Loucy (cell line): Measurements from ENCODE around the gene HTRA3.

ENCODE experiments used
- H2AFZ ChIP-seq: fragments of 200-600 bp; sonication (generic); 2 replicates; pipeline ENCODE4 v1.6.0; 2016; ENCODE audit warnings: antibody characterized with exemption, mild to moderate bottlenecking, low read length, moderate library complexity
- H3F3A ChIP-seq: fragments of 200-600 bp; 2 replicates; pipeline ENCODE4 v1.6.0; 2016; ENCODE audit warnings: antibody characterized with exemption, low read depth, mild to moderate bottlenecking
- H3K27me3 ChIP-seq: fragments of 200-600 bp; sonication (generic); 2 replicates; pipeline ENCODE4 v1.6.1; 2014; ENCODE audit warnings: low read length, mild to moderate bottlenecking; ENCODE audit not compliant: insufficient read depth, poor library complexity, severe bottlenecking
- H3K36me3 ChIP-seq: fragments of 200-600 bp; sonication (generic); 2 replicates; pipeline ENCODE4 v1.6.1; 2016; ENCODE audit warnings: low read length; ENCODE audit not compliant: insufficient read depth
- H3K4me1 ChIP-seq: fragments of 200-600 bp; sonication (generic); 2 replicates; pipeline ENCODE4 v1.5.1; 2014; ENCODE audit warnings: low read length, mild to moderate bottlenecking; ENCODE audit not compliant: insufficient read depth, poor library complexity, severe bottlenecking
- H3K4me2 ChIP-seq: fragments of 200-600 bp; sonication (generic); 2 replicates; pipeline ENCODE4 v1.6.0; 2014; ENCODE audit warnings: antibody characterized with exemption, low read length, low read depth, mild to moderate bottlenecking; ENCODE audit not compliant: poor library complexity, severe bottlenecking
- H3K4me3 ChIP-seq: fragments of 200-600 bp; sonication (generic); 2 replicates; pipeline ENCODE4 v1.5.1; 2014; ENCODE audit warnings: low read length, mild to moderate bottlenecking, mixed read lengths; ENCODE audit not compliant: poor library complexity, severe bottlenecking
- H3K79me2 ChIP-seq: fragments of 200-600 bp; sonication (generic); 2 replicates; pipeline ENCODE4 v1.6.1; 2014; ENCODE audit warnings: low read length; ENCODE audit not compliant: insufficient read depth
- H3K9ac ChIP-seq: fragments of 200-600 bp; sonication (generic); 2 replicates; pipeline ENCODE4 v1.6.0; 2014; ENCODE audit warnings: mild to moderate bottlenecking, low read depth, low read length, moderate library complexity; ENCODE audit not compliant: poor library complexity, severe bottlenecking
- H3K9me2 ChIP-seq: fragments of 200-600 bp; sonication (generic); replicated peaks from 2 replicates; pipeline ENCODE4 v1.6.1; 2016; ENCODE audit warnings: low read depth, low read length, mixed read lengths
- H3K9me3 ChIP-seq: fragments of 200-600 bp; sonication (generic); 2 replicates; pipeline ENCODE4 v1.6.1; 2014; ENCODE audit warnings: mild to moderate bottlenecking, antibody characterized with exemption, low read length, low read depth; ENCODE audit not compliant: insufficient read depth
- H4K20me1 ChIP-seq: fragments of 200-600 bp; sonication (generic); 2 replicates; pipeline ENCODE4 v1.6.0; 2014; ENCODE audit warnings: antibody characterized with exemption, low read length, mild to moderate bottlenecking; ENCODE audit not compliant: insufficient read depth, poor library complexity, severe bottlenecking
- CTCF ChIP-seq: fragments of 200-600 bp; sonication (generic); conservative IDR thresholded peaks from 2 replicates; pipeline ENCODE4 v1.5.1; 2014; ENCODE audit warnings: mild to moderate bottlenecking, antibody characterized with exemption, low read length
- EZH2phosphoT487 ChIP-seq: fragments of 200-600 bp; IDR thresholded peaks from 2 replicates; pipeline ENCODE4 v1.6.1; 2018; ENCODE audit warnings: antibody characterized with exemption, mild to moderate bottlenecking, moderate library complexity, borderline replicate concordance

Gene HTRA3

GRCh38 chr4:8355306-8355705, 85.8 kb downstream of the HTRA3 start:
- Histone ChIP-seq H3K79me2 (no peaks in the 10 kb centered on the region), H3K27me3 (no peaks in the 10 kb centered on the region), H3K4me3 (no peak overlapping the region), H3K9me2 (no peaks in the 10 kb centered on the region), H3K4me2 (no peak overlapping the region), H3K4me1 (no peaks in the 10 kb centered on the region), H4K20me1 (no peaks in the 10 kb centered on the region), H2AFZ (no peak overlapping the region), H3K9ac (no peak overlapping the region), H3K9me3 (no peaks in the 10 kb centered on the region), H3K36me3 (no peaks in the 10 kb centered on the region), H3F3A (no peaks in the 10 kb centered on the region)
- TF ChIP-seq EZH2phosphoT487 (no peak), CTCF (no peak)

GRCh38 chr4:8355864-8356565, 86.5 kb downstream of the HTRA3 start:
- Histone ChIP-seq H4K20me1 (no peaks in the 10 kb centered on the region), H3K9ac (no peak overlapping the region), H2AFZ (no peak overlapping the region), H3K4me1 (no peaks in the 10 kb centered on the region), H3F3A (no peaks in the 10 kb centered on the region), H3K9me2 (no peaks in the 10 kb centered on the region), H3K4me3 (no peak overlapping the region), H3K4me2 (no peak overlapping the region), H3K27me3 (no peaks in the 10 kb centered on the region), H3K36me3 (no peaks in the 10 kb centered on the region), H3K9me3 (no peaks in the 10 kb centered on the region), H3K79me2 (no peaks in the 10 kb centered on the region)
- TF ChIP-seq EZH2phosphoT487 (no peak), CTCF (no peak)
